Nephron (organoid): ENCODE data around the gene CCDC91.

ENCODE experiments used
- H3K27ac Mint-ChIP-seq, 3 experiments: 2 replicates each; pipeline ENCODE4 v1.8.0; 2020; ENCODE audit warnings: mixed read lengths in 3 of 3, mild to moderate bottlenecking in 2 of 3, moderate library complexity in 1 of 3
- H3K27me3 Mint-ChIP-seq: 2 replicates; pipeline ENCODE4 v1.8.0; 2021; ENCODE audit warnings: low read depth, mild to moderate bottlenecking, moderate library complexity, mixed read lengths
- H3K36me3 Mint-ChIP-seq: 2 replicates; pipeline ENCODE4 v1.8.0; 2020; ENCODE audit warnings: low read depth, mixed read lengths
- H3K4me1 Mint-ChIP-seq: 2 replicates; pipeline ENCODE4 v1.8.0; 2020; ENCODE audit warnings: mixed read lengths
- H3K4me3 Mint-ChIP-seq, 3 experiments: 2 replicates each; pipeline ENCODE4 v1.8.0; 2020; ENCODE audit warnings: mild to moderate bottlenecking in 3 of 3, mixed read lengths in 3 of 3, moderate library complexity in 2 of 3
- H3K9me3 Mint-ChIP-seq: 2 replicates; pipeline ENCODE4 v1.8.0; 2020; ENCODE audit warnings: mixed read lengths
- TF ChIP-seq, protein P1 (sequence below), 3 experiments: fragments of 200-600 bp; sonication (generic); IDR thresholded peaks; one replicate each; pipeline ENCODE4 v1.5.0; 2021; ENCODE audit warnings: antibody characterized with exemption in 3 of 3; ENCODE audit not compliant: unreplicated experiment in 3 of 3

The CCDC91 gene

GRCh38 chr12:28164644-28165275 lies 25.5 kb upstream of the CCDC91 start:
- Mint-ChIP-seq H3K4me3 (no peak overlapping the region), H3K27ac (no peak overlapping the region), H3K36me3 (no peaks in the 10 kb centered on the region), H3K9me3 (no peaks in the 10 kb centered on the region), H3K4me1 (no peaks in the 10 kb centered on the region), H3K27me3 (no peaks in the 10 kb centered on the region)
- TF ChIP-seq, protein P1, sequence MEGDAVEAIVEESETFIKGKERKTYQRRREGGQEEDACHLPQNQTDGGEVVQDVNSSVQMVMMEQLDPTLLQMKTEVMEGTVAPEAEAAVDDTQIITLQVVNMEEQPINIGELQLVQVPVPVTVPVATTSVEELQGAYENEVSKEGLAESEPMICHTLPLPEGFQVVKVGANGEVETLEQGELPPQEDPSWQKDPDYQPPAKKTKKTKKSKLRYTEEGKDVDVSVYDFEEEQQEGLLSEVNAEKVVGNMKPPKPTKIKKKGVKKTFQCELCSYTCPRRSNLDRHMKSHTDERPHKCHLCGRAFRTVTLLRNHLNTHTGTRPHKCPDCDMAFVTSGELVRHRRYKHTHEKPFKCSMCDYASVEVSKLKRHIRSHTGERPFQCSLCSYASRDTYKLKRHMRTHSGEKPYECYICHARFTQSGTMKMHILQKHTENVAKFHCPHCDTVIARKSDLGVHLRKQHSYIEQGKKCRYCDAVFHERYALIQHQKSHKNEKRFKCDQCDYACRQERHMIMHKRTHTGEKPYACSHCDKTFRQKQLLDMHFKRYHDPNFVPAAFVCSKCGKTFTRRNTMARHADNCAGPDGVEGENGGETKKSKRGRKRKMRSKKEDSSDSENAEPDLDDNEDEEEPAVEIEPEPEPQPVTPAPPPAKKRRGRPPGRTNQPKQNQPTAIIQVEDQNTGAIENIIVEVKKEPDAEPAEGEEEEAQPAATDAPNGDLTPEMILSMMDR (IDR thresholded peaks at IDR 0.05; ENCODE audit: unreplicated experiment in 3 of 3): no peak

GRCh38 chr12:28167981-28168485 lies 22.2 kb upstream of the CCDC91 start:
- no peaks in the 10 kb centered on the region for H3K36me3 Mint-ChIP-seq
- H3K4me3 Mint-ChIP-seq: no peak overlapping the region
- H3K9me3 Mint-ChIP-seq: peaks cover 2% of the 10 kb centered on the region
- no peak overlapping the region for H3K27ac Mint-ChIP-seq
- no peaks in the 10 kb centered on the region for H3K4me1 Mint-ChIP-seq
- TF ChIP-seq, protein P1 (IDR thresholded peaks at IDR 0.05; ENCODE audit: unreplicated experiment in 3 of 3): no peak
- no peaks in the 10 kb centered on the region for H3K27me3 Mint-ChIP-seq

DNA sequence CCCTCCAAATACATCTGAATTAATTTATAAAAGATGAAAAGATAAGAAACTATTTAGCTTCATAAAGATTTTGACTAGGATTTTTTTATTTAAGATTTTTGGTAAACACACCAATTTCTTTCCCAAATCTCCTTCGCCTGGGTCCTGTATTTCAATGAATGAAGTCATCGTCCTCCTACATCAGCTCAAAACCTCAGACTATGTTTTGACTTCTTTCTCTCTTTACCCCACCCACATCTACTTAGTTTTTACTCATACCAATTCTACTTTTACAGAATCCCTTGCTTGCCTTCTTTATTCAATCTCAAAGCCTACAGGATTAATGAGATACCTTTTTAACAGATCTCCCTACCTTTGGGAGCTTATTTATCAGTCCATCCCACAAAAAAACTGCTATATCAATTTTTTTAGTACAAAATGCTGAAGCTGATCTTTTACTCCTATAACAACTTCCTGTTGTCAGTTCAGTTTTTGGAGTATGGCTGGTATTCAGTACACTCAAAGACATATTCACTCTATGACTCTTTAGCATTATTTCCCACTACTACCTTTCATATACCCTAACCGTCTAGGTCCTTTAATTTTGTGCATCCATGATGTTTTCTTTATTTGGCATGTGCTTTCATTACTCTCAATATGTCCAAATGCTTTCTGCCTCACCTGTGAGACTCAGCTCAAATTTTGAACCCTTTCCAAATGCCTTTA lies 18.7 kb upstream of the CCDC91 start:
- H3K4me1 Mint-ChIP-seq: no peaks in the 10 kb centered on the region
- no peaks in the 10 kb centered on the region for H3K27me3 Mint-ChIP-seq
- H3K4me3 Mint-ChIP-seq: no peak overlapping the region
- H3K36me3 Mint-ChIP-seq: no peaks in the 10 kb centered on the region
- TF ChIP-seq, protein P1 (IDR thresholded peaks at IDR 0.05; ENCODE audit: unreplicated experiment in 3 of 3): no peak
- no peak overlapping the region for H3K27ac Mint-ChIP-seq
- H3K9me3 Mint-ChIP-seq: peaks cover 2% of the 10 kb centered on the region

- Mint-ChIP-seq H3K4me1 (no peaks in the 10 kb centered on the region), H3K27me3 (no peaks in the 10 kb centered on the region), H3K36me3 (no peaks in the 10 kb centered on the region), H3K9me3 (peaks cover 2% of the 10 kb centered on the region), H3K27ac (no peak overlapping the region), H3K4me3 (no peak overlapping the region)
- TF ChIP-seq, protein P1 (IDR thresholded peaks at IDR 0.05; ENCODE audit: unreplicated experiment in 3 of 3): peak; percentile 29 to 45 (median 40)
Measured at GRCh38 chr12:28172434-28173030, 17.7 kb upstream of the CCDC91 start.

DNA sequence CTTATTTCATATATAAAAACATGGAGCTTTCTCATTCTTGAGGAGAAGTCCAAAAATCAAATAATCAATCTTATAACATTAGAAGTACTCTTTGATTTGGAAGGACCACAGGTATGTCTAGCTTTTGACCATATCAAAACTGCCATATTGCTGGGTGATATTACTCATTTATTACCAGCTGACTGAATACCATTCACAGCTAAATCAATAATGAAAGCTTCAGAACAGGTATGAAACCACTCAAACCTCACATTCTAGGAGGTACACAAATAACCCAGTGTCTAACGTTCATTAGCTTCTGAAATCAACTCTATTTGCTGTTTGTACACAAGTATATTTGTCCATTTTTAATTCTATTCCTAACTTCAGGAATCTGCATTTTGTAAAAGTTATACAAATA lies 16.8 kb upstream of the CCDC91 start:
- H3K27me3 Mint-ChIP-seq: no peaks in the 10 kb centered on the region
- peaks cover 5% of the 10 kb centered on the region for H3K4me1 Mint-ChIP-seq
- H3K36me3 Mint-ChIP-seq: no peaks in the 10 kb centered on the region
- H3K9me3 Mint-ChIP-seq: peaks cover 2% of the 10 kb centered on the region
- no peak overlapping the region for H3K27ac Mint-ChIP-seq
- no peak overlapping the region for H3K4me3 Mint-ChIP-seq
- TF ChIP-seq, protein P1 (IDR thresholded peaks at IDR 0.05; ENCODE audit: unreplicated experiment in 3 of 3): no peak
